HEK293 (cell line): ENCODE data around the gene CDK6.

Experiments used
- CTCF ChIA-PET: fragments of 350-600 bp; formaldehyde crosslinking; extraction: SDS; loops from one replicate; lab custom pipeline; 2021; ENCODE audit warnings: antibody characterized with exemption; lab: Yijun Ruan, JAX
- POLR2A ChIA-PET: fragments of 300-600 bp; formaldehyde crosslinking; extraction: SDS; loops from one replicate; lab custom pipeline; 2020; ENCODE audit warnings: antibody characterized with exemption, inconsistent platforms; lab: Yijun Ruan, JAX
- H3K27ac ChIP-seq: fragments of 200-500 bp; sonication (Bioruptor generic); 2 replicates; pipeline ENCODE4 v1.5.1; 2014; ENCODE audit warnings: low read depth, low read length, control low read depth, inconsistent platforms; ENCODE audit errors: extremely low read depth
- H3K36me3 ChIP-seq, 2 experiments: fragments of 200-500 bp in 1 of 2; sonication (Bioruptor generic) in 1 of 2; 1 replicate in 1 of 2; 2 replicates in 1 of 2; pipeline ENCODE4 v1.5.1; 2014 to 2017; ENCODE audit warnings: inconsistent platforms in 2 of 2, low read length in 2 of 2; ENCODE audit not compliant: control insufficient read depth in 2 of 2, insufficient read depth in 1 of 2
- H3K4me1 ChIP-seq: fragments of 200-500 bp; sonication (Bioruptor generic); 2 replicates; pipeline ENCODE4 v1.5.1; 2014; ENCODE audit warnings: mild to moderate bottlenecking, low read length, inconsistent platforms; ENCODE audit not compliant: control insufficient read depth, insufficient read depth
- H3K4me3 ChIP-seq: 2 replicates; pipeline ENCODE4 v1.5.1; 2011; ENCODE audit warnings: low read depth, mild to moderate bottlenecking, control low read depth, low read length, moderate library complexity
- H3K9me3 ChIP-seq: fragments of 200-500 bp; sonication (Bioruptor generic); 2 replicates; pipeline ENCODE4 v1.5.1; 2014; ENCODE audit warnings: low read depth, low read length, inconsistent platforms; ENCODE audit not compliant: control insufficient read depth, insufficient read depth
- HIC1 ChIP-seq: fragments of 450-650 bp; formaldehyde crosslinking; IDR thresholded peaks from 2 replicates; pipeline ENCODE4 v1.5.1; 2016; ENCODE audit warnings: missing biosample characterization, missing genetic modification characterization
- KLF1 ChIP-seq: fragments of 450-650 bp; formaldehyde crosslinking; IDR thresholded peaks from 2 replicates; pipeline ENCODE4 v1.5.1; 2016; ENCODE audit warnings: missing biosample characterization, missing genetic modification characterization
- PRDM6 ChIP-seq: fragments of 450-650 bp; formaldehyde crosslinking; IDR thresholded peaks from 2 replicates; pipeline ENCODE4 v1.5.1; 2017; ENCODE audit warnings: missing biosample characterization, missing genetic modification characterization
- REST ChIP-seq: fragments of 450-650 bp; formaldehyde crosslinking; IDR thresholded peaks from 2 replicates; pipeline ENCODE4 v1.5.1; 2016; ENCODE audit warnings: missing biosample characterization, missing genetic modification characterization
- SP7 ChIP-seq: fragments of 450-650 bp; formaldehyde crosslinking; IDR thresholded peaks from 2 replicates; pipeline ENCODE4 v1.5.1; 2016; ENCODE audit warnings: missing biosample characterization, missing genetic modification characterization
- ZNF202 ChIP-seq: fragments of 450-650 bp; formaldehyde crosslinking; IDR thresholded peaks from 2 replicates; pipeline ENCODE4 v1.5.1; 2016; ENCODE audit warnings: missing biosample characterization, missing genetic modification characterization, borderline replicate concordance
- ZNF23 ChIP-seq: fragments of 450-650 bp; formaldehyde crosslinking; IDR thresholded peaks from 2 replicates; pipeline ENCODE4 v1.5.1; 2016; ENCODE audit warnings: missing biosample characterization, missing genetic modification characterization, borderline replicate concordance
- ZNF391 ChIP-seq: fragments of 450-650 bp; formaldehyde crosslinking; IDR thresholded peaks from 2 replicates; pipeline ENCODE4 v1.5.1; 2016; ENCODE audit warnings: low read depth, missing biosample characterization, missing genetic modification characterization, borderline replicate concordance
- ZNF626 ChIP-seq: fragments of 450-650 bp; sonication (Bioruptor Pico); formaldehyde crosslinking; IDR thresholded peaks from 2 replicates; pipeline ENCODE4 v1.5.1; 2018; ENCODE audit warnings: missing biosample characterization, missing genetic modification characterization, inconsistent platforms
- ZNF629 ChIP-seq: fragments of 450-650 bp; formaldehyde crosslinking; IDR thresholded peaks from 2 replicates; pipeline ENCODE4 v1.5.1; 2017; ENCODE audit warnings: missing biosample characterization, missing genetic modification characterization
- ZNF747 ChIP-seq: fragments of 450-650 bp; formaldehyde crosslinking; IDR thresholded peaks from 2 replicates; pipeline ENCODE4 v1.5.1; 2016; ENCODE audit warnings: missing biosample characterization, missing genetic modification characterization
- ZNF768 ChIP-seq: fragments of 450-650 bp; formaldehyde crosslinking; IDR thresholded peaks from 2 replicates; pipeline ENCODE4 v1.5.1; 2018; ENCODE audit warnings: missing biosample characterization, mild to moderate bottlenecking, missing genetic modification characterization
- ZSCAN18 ChIP-seq: fragments of 450-650 bp; formaldehyde crosslinking; IDR thresholded peaks from 2 replicates; pipeline ENCODE4 v1.5.1; 2016; ENCODE audit warnings: missing biosample characterization, missing genetic modification characterization
- ZSCAN30 ChIP-seq: fragments of 450-650 bp; IDR thresholded peaks from 2 replicates; pipeline ENCODE4 v1.5.1; 2018; ENCODE audit warnings: missing biosample characterization, mild to moderate bottlenecking, missing genetic modification characterization, moderate library complexity

Gene CDK6

GRCh38 chr7:92751902-92752901 lies 84.2 kb downstream of the CDK6 start:
- H3K4me1 ChIP-seq = peaks cover 4% of the 10 kb centered on the region; the same call in 1 of the 2 replicates

GRCh38 chr7:92750946-92751345 lies 85.4 kb downstream of the CDK6 start:
- no peaks in the 10 kb centered on the region for H3K9me3 ChIP-seq
- peaks cover 4% of the 10 kb centered on the region; the same call in 1 of the 2 replicates for H3K4me1 ChIP-seq
- CTCF ChIA-PET = interaction anchor here (0.6 kb wide), 1 partner anchor 866 kb away, joined by 3 read pairs; no protein-coding TSS in a partner anchor
- no peak overlapping the region for H3K4me3 ChIP-seq
- TF ChIP-seq HIC1 (tag by site-specific recombination) (no peak), KLF1 (no peak), ZSCAN30 (tag by site-specific recombination) (no peak), ZSCAN18 (no peak), ZNF202 (tag by site-specific recombination) (no peak), PRDM6 (no peak), REST (tag by site-specific recombination) (no peak), ZNF768 (no peak), ZNF747 (tag by site-specific recombination) (no peak), ZNF23 (tag by site-specific recombination) (no peak), ZNF391 (tag by site-specific recombination) (no peak)
- TF ChIP-seq, all 188 proteins: peak for 0
- Histone ChIP-seq H3K36me3 (no peaks in the 10 kb centered on the region), H3K27ac (no peak overlapping the region)
- POLR2A ChIA-PET = no interaction called here

More at GRCh38 chr7:92751902-92752901, 84.2 kb downstream of the CDK6 start:
- no peak overlapping the region for H3K27ac ChIP-seq
- ChIA-PET CTCF (no interaction called here), POLR2A (no interaction called here)
- no peaks in the 10 kb centered on the region for H3K9me3 ChIP-seq
- H3K36me3 ChIP-seq = no peaks in the 10 kb centered on the region
- no peak overlapping the region for H3K4me3 ChIP-seq
- TF ChIP-seq PRDM6 (peak; percentile 42; the same call in 1 of the 2 replicates), ZNF629 (0 out of 2 replicates have a peak, but pooled peaks have one; percentile 24), SP7 (tag by site-specific recombination) (peak; percentile 21; the same call in 1 of the 2 replicates), ZNF626 (tag by site-specific recombination) (no peak)
